ENCODE results near the gene CTNNBL1. TPM values are rescaled to one million over a fixed set of nuclear protein-coding genes. Genes with fewer than 3 reads are reported as not detected.

Gene CTNNBL1
- total RNA-seq, 1 donor from 2014 or later: 67.0 TPM

GRCh38 chr20:37822141-37822601 is 128.3 kb downstream of the CTNNBL1 start:
- no peaks in the 10 kb centered on the region for H3K27me3 Mint-ChIP-seq (ENCODE audit: low read depth, unreplicated experiment)
- H2AFZ ChIP-seq (ENCODE audit: low read depth, low read length): no peak overlapping the region
- H3K9me3 ChIP-seq (ENCODE audit: insufficient read depth, low read depth, low read length): no peaks in the 10 kb centered on the region
- no peaks in the 10 kb centered on the region for H3K36me3 ChIP-seq (ENCODE audit: insufficient read depth, low read length)
- no peaks in the 10 kb centered on the region for H3K79me2 ChIP-seq (ENCODE audit: insufficient read depth, low read length)
- H3K27ac Mint-ChIP-seq (ENCODE audit: unreplicated experiment): peak overlapping the region; percentile 99
- FAIRE-seq (peak; percentile 26), DNase-seq (ENCODE audit: low read depth) (peak; percentile 93)
- H3K9me3 Mint-ChIP-seq (ENCODE audit: unreplicated experiment): no peaks in the 10 kb centered on the region
- no peaks in the 10 kb centered on the region for H4K20me1 ChIP-seq (ENCODE audit: insufficient read depth, low read length)
- H3K4me3 Mint-ChIP-seq (ENCODE audit: unreplicated experiment): peak overlapping the region; percentile 51
- H3K4me1 ChIP-seq (ENCODE audit: insufficient read depth, low read length): peaks cover 14% of the 10 kb centered on the region
- peak overlapping the region; percentile 57 for H3K9ac ChIP-seq (ENCODE audit: low read length)
- no peaks in the 10 kb centered on the region for H3K27me3 ChIP-seq (ENCODE audit: insufficient read depth, low read length)
- peak overlapping the region; percentile 77 for H3K4me2 ChIP-seq (ENCODE audit: low read length)
- H3K4me3 ChIP-seq (ENCODE audit: insufficient read depth, low read depth, low read length): no peak overlapping the region
- H3K36me3 Mint-ChIP-seq (ENCODE audit: low read depth, unreplicated experiment): peaks cover 2% of the 10 kb centered on the region
- TF ChIP-seq CTCF (IDR thresholded peaks at IDR 0.05; ENCODE audit: insufficient read depth, low read depth, low read length) (no peak), EZH2 (IDR thresholded peaks at IDR 0.05; ENCODE audit: insufficient read depth, low read length) (no peak)
- H3K27ac ChIP-seq (ENCODE audit: low read depth, low read length): peak overlapping the region; percentile 74
- peaks cover 52% of the 10 kb centered on the region for H3K4me1 Mint-ChIP-seq (ENCODE audit: low read depth, unreplicated experiment)

- DNase-seq (ENCODE audit: low read depth) (peak; percentile 20), FAIRE-seq (no peak)
- peaks cover 14% of the 10 kb centered on the region for H3K4me1 ChIP-seq (ENCODE audit: insufficient read depth, low read length)
- no peaks in the 10 kb centered on the region for H3K79me2 ChIP-seq (ENCODE audit: insufficient read depth, low read length)
- H4K20me1 ChIP-seq (ENCODE audit: insufficient read depth, low read length): no peaks in the 10 kb centered on the region
- H3K4me3 ChIP-seq (ENCODE audit: insufficient read depth, low read depth, low read length): no peak overlapping the region
- no peaks in the 10 kb centered on the region for H3K36me3 ChIP-seq (ENCODE audit: insufficient read depth, low read length)
- H3K27me3 ChIP-seq (ENCODE audit: insufficient read depth, low read length): no peaks in the 10 kb centered on the region
- Mint-ChIP-seq H3K4me1 (ENCODE audit: low read depth, unreplicated experiment) (peaks cover 47% of the 10 kb centered on the region), H3K36me3 (ENCODE audit: low read depth, unreplicated experiment) (peaks cover 2% of the 10 kb centered on the region), H3K27me3 (ENCODE audit: low read depth, unreplicated experiment) (no peaks in the 10 kb centered on the region), H3K9me3 (ENCODE audit: unreplicated experiment) (no peaks in the 10 kb centered on the region), H3K4me3 (ENCODE audit: unreplicated experiment) (peak overlapping the region; percentile 58), H3K27ac (ENCODE audit: unreplicated experiment) (peak overlapping the region; percentile 99)
- peak overlapping the region; percentile 0 for H3K9ac ChIP-seq (ENCODE audit: low read length)
- no peaks in the 10 kb centered on the region for H3K9me3 ChIP-seq (ENCODE audit: insufficient read depth, low read depth, low read length)
- TF ChIP-seq EZH2 (IDR thresholded peaks at IDR 0.05; ENCODE audit: insufficient read depth, low read length) (no peak), CTCF (IDR thresholded peaks at IDR 0.05; ENCODE audit: insufficient read depth, low read depth, low read length) (no peak)
- no peak overlapping the region for H2AFZ ChIP-seq (ENCODE audit: low read depth, low read length)
- no peak overlapping the region for H3K4me2 ChIP-seq (ENCODE audit: low read length)
- peak overlapping the region; percentile 27 for H3K27ac ChIP-seq (ENCODE audit: low read depth, low read length)
Measured at GRCh38 chr20:37823296-37823980, 129.6 kb downstream of the CTNNBL1 start.

GRCh38 chr20:37827605-37828004 is 133.8 kb downstream of the CTNNBL1 start:
- no peaks in the 10 kb centered on the region for H3K9me3 ChIP-seq (ENCODE audit: insufficient read depth, low read depth, low read length)
- no peaks in the 10 kb centered on the region for H3K36me3 ChIP-seq (ENCODE audit: insufficient read depth, low read length)
- DNase-seq (ENCODE audit: low read depth): no peak
- Mint-ChIP-seq H3K4me1 (ENCODE audit: low read depth, unreplicated experiment) (peaks cover 23% of the 10 kb centered on the region), H3K4me3 (ENCODE audit: unreplicated experiment) (no peak overlapping the region), H3K9me3 (ENCODE audit: unreplicated experiment) (peaks cover 2% of the 10 kb centered on the region), H3K27me3 (ENCODE audit: low read depth, unreplicated experiment) (no peaks in the 10 kb centered on the region), H3K36me3 (ENCODE audit: low read depth, unreplicated experiment) (peaks cover 3% of the 10 kb centered on the region), H3K27ac (ENCODE audit: unreplicated experiment) (no peak overlapping the region)
- H3K27me3 ChIP-seq (ENCODE audit: insufficient read depth, low read length): no peaks in the 10 kb centered on the region
- no peaks in the 10 kb centered on the region for H4K20me1 ChIP-seq (ENCODE audit: insufficient read depth, low read length)
- no peak overlapping the region for H3K4me3 ChIP-seq (ENCODE audit: insufficient read depth, low read depth, low read length)
- H3K27ac ChIP-seq (ENCODE audit: low read depth, low read length): no peak overlapping the region
- H3K9ac ChIP-seq (ENCODE audit: low read length): no peak overlapping the region
- H3K4me2 ChIP-seq (ENCODE audit: low read length): no peak overlapping the region
- no peak overlapping the region for H2AFZ ChIP-seq (ENCODE audit: low read depth, low read length)
- peaks cover under 1% of the 10 kb centered on the region for H3K4me1 ChIP-seq (ENCODE audit: insufficient read depth, low read length)
- TF ChIP-seq EZH2 (IDR thresholded peaks at IDR 0.05; ENCODE audit: insufficient read depth, low read length) (no peak), CTCF (IDR thresholded peaks at IDR 0.05; ENCODE audit: insufficient read depth, low read depth, low read length) (no peak)
- no peak for FAIRE-seq
- no peaks in the 10 kb centered on the region for H3K79me2 ChIP-seq (ENCODE audit: insufficient read depth, low read length)
